Stimulated activated CD4-positive, alpha-beta T cell treated with anti-CD3 and anti-CD28 coated beads, Interleukin-4, amount 100 ng/mL, for 48 hours (primary cell): ENCODE measurements around the gene RPS21.

ENCODE experiments used
- DNase-seq, 2 donors: peaks; one replicate each; pipeline ENCODE4 v3.0.0-alpha.2; 2020; ENCODE audit warnings: low read depth in 2 of 2

The RPS21 gene

DNA sequence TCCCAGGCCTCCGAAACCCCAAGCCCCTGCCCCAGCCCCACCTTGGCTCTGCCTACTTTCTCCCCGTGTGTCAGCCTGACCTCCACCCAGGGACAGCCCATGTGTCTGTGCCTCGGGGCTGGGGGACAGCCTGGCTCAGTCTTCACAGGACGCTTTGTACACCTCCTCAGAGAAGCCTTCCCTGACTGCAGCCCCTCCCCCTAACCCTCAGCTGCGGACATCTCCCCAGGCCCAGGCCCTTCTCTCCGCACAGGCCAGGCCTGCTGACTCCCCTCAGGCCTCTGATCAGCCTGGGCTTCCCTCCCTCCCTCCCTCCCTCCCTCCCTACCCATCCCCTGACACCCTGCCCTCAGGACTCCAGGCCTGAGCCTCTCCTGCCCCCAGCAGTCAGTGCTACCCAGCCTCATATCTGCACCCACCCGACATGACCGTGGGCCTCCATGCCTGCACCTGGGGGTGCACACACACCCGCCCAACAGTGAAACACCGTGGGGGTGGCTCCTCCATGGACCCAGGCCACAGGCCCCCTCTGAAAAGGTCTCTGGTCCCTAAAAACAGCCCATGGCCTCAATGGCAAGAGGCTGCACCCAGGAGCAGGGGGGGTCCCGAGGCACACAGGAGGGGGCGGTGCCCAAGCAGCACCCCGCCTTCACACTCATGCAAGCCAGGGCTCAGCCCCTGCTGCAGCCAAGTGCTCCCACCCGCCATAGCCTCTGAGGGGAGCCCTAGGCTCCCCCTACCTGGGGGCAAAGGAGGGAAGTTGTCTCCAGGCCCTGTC lies 32.7 kb upstream of the RPS21 start:
- no peak for DNase-seq

DNA sequence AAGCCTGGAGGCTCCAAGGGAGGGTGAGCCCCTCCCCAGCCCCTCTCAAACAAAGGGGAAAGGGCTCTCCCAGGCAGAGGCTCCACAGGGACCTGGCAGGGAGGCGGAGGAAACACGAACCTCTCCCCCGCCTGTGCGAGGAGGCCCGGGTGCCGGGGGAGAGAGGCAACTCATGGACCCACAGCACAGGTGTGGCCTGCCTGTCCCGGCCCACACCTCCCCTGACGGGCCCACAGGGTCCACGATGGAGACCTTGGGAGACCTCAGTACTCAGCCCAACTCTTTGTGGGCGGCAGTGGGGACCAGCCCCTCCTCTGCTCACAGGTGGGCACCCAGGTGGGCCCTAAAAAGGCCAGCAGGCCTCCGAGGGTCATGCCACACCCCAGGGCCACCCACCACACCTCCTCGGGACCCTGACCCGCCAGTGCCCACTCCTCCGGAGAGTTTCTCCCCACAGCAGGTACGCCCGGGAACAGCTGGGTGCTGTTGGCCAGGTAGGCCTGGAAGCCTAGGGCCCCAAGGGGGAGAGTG lies 32.0 kb upstream of the RPS21 start:
- DNase-seq, result no peak

DNA sequence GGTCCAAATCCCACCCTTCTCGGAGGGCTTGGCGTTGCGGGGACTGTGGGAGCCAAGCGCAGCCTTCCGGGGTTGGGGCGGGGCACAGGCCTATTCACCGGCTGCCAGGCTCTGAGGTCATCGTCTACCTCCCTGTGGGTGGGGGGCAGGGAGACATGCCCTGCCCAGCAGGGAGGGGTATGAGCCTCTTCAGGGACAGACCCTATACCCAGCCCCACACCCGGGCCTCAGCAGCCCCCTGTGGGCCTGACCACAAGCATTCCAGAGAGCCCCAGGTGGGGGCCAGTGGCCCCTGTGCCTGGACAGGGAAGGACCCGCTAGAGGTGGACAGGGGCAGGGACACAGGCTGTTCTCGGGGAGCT lies 31.4 kb upstream of the RPS21 start:
- no peak for DNase-seq

DNA sequence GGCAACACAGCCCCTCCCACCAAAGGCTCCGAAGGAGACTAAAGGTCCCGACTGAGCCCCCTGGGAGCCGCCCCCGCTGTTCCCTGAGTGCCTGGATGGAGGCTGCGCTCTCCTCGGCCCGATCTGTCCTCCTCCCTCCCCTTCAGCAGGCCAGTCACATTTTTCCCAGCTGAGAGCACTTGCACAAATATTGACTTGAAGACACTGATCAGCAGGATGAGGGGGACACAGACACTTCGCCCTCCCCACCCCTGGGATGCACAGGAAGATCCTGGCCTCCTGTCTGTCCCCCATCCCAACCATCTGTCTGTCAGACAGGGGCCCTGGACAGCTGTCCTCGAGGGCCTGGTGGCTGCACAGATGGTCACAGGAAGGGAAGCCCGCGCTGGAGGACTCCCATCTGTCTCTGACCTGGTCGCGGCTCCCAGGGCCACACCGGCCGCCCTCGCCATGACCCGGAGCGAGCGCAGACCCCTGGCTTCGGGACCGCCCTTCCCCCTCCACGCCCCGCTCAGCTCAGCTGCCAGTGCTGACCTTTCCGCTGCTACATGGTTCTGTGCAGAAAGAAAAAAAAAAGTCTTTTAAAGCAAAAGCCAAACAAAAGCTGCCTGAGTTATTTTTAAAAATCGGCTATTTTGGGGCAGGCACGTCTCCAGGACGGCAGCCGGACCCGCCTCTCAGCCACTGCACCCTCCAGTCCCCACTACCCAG lies 30.9 kb upstream of the RPS21 start:
- DNase-seq, result no peak

DNA sequence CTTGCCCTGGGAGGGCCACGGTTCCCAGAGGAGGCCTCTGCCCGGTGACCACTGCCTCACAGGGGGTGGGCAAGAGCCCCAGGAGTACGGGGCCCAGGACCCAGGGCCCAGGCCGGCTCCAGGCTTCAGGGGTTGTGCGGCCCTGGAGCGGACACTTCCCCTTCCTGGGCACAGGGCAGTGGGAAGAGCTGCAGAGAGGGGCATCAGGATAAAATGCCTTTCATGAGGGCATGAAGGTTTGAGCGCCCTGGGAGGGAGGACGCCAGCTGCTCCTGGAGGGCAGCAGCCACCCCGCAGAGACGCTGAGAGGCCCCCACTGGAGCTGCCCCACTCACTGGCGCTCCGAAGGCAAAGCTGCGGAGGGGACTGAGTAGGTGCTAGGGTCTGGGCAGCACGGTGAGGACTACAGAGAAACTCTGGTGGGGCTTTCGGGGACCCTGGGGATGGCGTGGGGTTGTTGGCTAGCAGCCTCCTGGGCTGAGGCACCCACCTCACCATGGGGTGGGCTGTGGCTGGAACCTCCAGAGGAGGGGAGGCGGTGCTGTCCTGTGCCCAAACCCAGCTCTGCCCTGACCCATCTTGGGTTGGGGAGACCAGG lies 30.2 kb upstream of the RPS21 start:
- DNase-seq, result no peak

DNA sequence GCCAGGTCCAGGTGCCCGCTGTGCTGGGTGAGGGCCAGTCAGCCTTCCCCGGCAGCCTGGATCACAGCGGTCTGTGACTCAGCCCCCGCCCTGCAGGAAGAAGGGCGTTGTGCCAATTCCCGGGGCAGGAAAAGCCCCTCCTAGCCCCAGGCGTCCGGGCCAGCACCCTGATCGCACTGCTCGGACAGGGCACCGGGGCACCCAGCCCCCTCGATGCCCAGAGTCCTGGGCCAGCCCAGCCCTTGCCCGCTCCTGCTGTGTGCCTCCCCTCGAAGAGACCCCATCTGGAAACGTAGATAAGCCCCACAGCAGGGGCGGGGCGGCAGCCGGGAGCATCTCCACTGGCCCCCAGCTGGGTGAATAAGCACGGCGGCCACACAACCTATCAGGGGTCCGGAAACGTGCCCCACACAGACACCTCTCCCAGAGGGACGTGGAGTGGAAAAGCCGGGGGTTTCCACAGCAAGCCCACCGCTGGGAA lies 29.7 kb upstream of the RPS21 start:
- DNase-seq, result no peak

DNA sequence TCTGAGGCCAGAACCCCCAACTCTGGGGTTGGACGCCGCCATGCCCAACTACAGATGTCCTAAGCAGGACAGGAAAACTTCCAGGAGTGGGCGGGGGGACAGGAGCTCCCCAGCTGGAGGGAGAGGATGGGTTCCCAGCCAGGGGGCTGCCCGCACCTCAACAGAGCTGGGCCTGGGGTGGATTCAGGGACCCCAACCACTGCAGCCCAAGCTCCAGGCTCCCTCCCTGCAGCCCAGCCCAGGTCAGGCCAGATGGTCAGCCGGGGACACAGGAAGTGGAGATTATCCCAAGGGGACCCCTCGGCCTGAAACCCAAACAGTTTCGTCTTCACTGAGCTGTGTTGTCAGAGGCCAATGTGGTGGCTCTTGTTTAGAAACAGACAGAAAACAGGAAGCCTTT lies 29.2 kb upstream of the RPS21 start:
- DNase-seq, result no peak

DNA sequence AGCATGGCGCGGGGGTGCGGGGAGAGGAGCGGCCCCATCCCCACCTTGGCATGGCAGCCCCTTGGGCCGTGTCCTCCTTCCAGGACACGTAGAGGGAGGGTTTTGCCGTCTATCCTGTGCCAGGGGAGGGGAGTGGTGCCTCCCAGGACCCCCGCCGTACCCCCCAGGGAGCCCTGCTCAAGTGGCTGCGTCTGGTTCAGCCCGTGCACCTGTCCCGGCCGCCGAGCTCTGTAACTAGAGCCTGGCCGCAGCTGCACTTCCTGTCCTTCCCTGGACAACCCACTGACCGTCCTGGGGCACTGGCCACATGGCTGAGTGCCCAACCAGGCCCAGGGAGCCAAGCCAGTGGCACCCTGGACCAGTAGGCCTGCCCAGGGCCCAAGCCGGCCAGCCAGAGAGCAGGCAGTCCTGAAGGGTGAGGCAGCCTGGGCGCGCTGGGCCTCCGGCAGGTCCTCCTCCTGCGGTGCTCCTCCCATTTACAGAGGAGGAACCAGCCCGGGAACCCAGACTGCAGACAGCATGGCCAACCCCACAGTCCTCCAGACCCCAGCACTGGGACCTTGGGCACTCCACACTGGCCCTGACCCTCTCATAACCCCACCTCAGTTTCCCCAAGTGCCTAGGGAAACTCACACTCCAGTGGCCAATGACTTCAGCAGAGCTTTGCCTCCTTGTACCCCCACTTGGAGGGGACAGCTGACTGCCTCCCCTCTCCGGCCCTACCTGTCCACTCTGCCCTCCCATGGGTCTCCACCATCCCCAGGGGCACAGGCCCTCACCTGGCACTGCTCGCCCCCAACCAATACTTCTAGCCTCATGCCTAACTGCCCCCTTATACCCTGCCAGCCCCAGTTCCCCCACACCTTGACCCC lies 28.5 kb upstream of the RPS21 start:
- DNase-seq, result no peak

DNA sequence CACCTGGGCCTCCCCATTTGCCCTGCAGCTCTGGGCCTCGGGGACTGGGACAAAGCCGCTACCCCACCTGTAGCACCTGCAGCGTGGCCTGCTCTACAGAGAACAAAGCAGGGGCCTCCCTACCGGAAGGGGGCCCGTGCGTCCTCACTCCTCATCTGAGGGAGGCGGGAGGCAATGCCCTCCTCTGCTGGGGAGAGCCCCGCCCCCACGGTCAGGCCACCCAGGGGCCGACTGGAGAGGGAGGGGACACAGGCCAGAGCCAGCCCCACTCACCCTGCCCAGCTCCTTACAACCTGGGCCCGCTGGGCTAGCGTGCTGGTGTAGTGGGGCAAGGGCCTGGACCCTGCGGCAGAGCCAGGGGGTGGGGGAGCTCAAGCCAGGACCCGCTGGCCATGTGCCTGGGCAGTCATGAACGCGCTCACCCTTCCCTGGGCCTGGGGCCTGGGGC lies 27.8 kb upstream of the RPS21 start:
- DNase-seq, result no peak

DNA sequence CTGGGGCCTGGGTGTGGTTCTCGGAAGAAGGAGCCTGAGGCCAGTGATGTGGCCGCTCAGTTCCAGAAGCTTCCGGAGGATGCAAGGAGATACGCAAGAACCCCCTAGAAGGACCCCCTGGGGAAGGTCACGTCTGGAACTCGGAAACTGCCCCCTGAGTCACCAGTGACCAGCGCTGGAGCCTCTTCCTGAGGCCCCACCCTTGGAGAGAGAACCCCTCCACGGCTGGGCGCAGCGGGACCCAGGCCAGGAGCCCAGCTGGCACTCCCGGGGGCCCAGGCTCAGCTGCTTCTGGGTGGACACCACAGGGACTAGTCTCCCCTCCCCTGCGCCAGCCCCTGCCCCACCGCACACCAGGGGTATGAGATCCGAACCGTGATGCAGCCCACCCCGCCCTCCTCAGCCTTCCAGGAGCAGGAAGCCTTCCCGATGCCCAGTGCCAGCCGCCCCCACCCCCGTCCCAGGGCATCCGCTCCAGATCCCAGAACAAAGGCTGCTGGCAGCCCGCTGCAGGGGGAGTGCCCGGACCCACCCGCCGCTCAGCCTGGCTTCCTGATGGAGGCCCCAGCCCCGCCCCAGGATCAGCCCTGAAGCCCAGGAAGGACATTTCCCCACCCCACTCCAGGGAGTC lies 27.3 kb upstream of the RPS21 start:
- no peak for DNase-seq

DNA sequence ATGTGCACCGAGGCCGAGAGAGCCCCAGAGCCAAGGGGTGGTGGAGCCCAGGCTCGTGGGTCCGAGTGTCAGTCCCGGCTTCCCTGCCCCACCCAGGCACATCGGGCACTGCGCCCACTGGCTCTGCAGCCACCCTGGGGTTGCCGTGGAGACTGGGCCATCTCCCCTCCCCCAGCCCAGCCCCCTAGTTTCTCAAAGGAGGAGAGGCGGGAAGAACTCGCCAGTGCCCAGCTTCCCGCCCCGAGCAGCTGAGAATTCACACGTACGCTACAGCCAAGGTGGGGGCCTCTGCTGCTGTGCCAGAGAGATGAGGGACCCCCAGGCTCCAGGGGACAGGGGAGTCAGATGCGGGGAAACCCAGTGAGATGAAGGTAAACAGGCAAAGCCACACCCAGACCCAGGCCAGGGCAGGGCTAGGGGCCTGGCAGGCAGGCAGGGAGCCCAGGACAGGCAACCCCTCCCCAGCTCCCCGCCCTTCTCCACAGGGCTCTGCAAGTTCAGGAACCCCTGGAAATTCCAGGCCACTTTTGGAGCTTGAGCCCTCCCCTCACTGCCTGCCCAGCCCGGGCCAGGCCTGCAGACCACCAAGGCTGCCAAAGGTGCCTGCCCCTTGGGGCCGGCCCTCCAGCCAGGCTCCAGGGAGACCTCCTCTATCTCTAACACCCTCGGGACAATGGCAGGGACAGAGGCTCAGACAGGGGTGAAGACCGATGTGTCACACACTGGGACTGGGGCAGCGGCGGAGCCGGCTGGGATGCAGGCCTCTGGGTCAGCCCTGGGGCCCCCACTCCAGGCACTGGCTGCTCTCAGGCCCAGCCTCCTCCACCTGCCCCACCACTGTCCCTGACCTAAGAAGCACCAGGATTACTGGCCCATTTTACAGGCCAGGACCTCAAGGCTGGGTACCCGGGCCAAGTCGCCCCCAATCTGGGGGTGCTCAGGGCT lies 25.8 kb upstream of the RPS21 start:
- DNase-seq, result no peak

DNA sequence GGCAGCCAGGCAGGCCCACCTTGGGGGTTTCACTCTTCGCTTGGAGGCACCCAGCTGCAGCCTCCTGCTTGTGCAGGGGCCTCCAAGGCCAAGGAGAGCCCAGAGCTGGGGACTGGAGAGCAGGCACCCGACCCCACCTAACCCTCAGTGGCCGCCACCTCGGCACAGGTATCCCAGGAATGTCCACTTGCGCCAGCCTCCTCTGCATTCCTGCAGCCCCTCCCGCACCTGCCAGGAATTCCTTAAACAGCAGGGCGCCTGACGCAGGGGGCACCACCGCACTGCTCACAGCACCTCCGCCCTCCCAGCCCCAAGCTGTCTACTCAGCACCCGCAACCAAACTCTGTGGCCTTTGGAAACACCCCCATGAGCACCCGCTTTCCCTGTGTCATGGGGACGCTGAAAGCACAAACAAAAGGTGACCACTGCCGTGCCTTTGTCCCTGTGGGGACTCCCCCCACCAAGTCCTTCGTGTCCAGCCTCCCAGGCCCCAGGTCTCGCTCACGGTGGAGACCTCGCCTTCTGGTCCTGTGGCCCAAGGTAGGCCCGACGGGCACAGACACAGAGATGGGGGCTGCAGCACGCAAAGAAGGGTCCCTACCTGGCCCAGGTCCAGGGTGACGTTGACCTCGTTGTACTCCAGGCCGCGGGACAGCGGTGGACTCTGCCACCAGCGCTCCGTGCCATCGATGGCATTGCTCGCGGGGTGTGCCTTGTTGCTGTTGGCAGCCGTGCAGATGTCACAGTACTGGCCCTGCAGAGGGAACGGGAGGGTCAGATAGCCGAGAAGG lies 24.9 kb upstream of the RPS21 start:
- no peak for DNase-seq

DNA sequence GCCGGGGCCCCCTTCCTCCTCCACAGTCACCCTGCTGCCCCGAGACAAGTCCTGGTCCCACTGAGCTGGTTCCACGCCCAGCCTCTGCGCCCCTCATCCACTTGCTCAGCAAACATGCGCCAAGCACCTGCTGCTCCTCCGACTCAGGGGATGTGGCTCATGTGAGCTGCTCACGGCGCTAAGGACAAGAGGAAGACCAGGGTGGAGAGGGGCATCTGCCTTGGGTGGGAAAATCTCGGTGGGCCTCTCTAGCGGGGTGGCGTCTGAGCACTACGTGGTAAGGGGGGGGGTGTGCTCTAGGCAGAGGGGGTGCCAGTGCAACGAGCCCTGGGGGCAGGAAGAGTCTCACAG lies 24.3 kb upstream of the RPS21 start:
- no peak for DNase-seq

DNA sequence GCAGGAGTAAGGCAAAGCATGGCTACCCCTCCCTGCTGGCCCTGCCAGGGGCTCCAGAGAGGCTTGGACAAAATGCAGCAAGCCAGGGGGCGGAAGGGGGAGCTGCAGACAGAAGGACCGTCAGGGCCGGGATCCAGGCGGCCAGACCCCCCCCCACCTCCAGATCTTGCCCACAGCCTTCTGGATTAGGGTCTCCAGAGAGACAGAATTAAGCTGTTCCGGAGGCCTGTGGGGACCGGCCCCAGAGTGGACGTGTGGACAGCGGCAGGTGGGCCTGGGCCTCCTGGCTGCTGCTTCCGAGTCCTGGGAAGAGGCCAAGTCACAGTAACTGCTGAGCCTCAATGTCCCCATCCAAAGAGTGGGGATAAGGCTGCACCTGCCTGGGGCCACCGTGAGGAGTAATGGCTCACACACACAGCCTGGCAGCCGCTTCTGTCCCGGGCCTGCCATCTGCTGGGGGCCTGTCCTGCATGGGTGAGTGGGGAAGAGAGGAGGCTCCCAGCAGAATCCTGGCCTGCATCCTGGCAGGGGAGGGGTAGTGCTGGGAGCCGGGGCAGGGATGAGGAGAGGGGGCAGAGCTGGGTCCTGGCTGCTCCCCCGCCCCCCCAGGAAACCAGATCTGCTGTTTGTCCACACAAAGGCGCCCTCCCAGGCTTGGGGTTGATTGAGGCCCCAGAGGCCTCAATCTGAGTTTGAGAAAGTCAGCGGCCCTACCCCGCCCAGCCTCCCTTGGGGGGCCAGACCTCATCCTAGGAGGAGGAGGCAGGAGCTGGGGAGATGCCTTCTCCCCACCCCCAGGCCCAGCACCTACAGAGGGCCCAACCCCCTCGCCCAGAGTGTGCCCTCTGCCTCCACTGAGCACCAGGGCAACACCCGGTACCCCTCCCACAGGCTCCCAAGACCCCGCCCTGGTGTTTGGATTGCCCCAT lies 23.6 kb upstream of the RPS21 start:
- no peak for DNase-seq

DNA sequence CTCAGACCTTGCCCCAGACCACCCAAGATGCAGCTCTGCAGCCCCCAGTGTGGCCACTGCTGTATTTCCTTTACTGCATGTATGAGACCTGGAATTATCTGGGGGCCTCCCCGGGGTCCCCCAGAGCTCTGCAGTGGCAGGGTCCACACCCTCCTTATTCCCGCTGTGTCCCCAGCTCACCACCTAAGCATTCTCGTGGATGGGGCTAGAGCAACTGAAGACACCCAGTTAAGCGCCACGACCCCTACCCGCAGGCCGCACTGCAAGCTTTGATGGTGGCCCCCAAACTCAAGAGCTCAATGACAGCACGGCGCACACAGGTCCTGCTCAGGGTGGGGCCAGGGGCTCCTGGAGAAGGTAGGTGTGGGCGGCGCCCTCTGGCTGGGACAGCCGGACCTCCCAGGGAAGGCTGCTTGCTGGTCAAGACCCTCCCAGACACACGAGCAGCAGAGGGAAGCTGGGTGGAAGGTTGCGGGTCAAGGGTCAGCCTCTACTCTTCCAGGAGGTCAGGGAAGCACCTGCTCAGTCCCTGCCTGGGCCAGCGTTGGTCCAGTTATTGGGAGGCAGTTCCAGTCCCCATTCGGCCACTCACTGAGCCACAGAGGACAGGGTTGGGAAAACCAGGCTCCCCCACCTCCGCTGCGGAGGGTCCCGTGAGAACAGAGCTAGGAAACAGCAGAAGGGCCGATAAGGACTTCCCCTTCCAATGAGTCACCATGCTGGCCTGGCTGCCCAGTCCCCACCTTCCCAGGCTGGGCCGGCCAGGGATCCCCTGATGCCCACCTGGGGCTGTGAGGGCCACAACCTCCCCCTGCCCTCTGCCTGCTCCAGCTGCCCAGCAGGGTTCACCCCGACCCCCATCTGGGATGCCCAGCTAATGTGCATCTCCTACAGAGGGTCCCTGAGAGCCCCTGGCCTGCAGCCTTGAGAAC lies 22.7 kb upstream of the RPS21 start:
- DNase-seq, result no peak

DNA sequence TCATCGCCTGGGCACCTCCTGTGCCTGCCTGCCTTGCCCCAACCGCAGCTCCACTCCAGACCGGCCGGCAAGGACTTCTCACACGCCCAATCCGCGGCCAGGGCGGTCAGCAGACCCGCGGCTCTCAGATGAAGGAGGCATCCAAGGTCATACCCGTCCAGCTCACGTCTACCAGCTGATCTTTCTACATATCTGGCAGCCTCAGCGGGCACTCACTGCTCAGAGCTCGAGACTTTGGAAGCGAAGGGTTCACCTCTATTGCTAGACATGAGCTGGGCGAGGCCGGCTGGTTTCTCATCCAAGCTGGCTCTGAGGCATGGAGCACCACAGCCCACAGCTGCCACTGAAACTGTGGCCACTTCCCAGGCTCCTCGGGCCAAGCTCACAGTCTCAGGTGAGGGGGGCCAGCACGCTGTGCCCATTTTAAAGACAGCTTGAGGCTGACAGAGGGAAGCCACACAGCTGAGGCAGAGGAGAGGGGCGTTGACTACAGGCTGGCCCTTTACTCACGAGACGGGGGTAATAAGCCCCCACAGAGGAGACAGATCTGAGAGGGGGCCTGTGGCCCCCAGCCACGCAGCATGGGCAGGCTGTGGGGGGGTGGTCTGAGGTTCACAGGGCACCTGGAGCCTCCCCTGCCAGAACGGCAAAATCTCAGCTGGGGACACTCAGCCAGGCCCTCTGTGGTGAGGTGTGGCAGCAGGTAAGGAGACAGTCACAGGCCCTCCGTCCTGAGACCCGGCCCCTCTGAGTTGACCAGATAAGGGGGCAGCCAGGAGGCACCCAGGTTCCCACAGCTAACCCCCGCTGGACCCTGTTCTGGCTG lies 21.8 kb upstream of the RPS21 start:
- no peak for DNase-seq
